Measurements from ENCODE around the gene RNF213. TPM values are rescaled to one million over a fixed set of nuclear protein-coding genes. Genes with fewer than 3 reads are reported as not detected.

RNF213 gene
- total RNA-seq, 1 donor from 2014 or later: 228 TPM

- intact Hi-C loops (cut with micrococcal nuclease): no loop called here
- peaks cover 16% of the 10 kb centered on the region for H3K27me3 Mint-ChIP-seq
- no peaks in the 10 kb centered on the region for H3K36me3 Mint-ChIP-seq (ENCODE audit: low read depth)
- H3K9me3 Mint-ChIP-seq: no peaks in the 10 kb centered on the region
- H3K27ac Mint-ChIP-seq: no peak overlapping the region
- no peak for TF ChIP-seq CTCF (IDR thresholded peaks at IDR 0.05)
- CTCF ChIA-PET: no interaction called here
- POLR2A ChIA-PET: interaction anchor here (1.7 kb wide), 1 partner anchor 12 kb away, joined by 6 read pairs; no protein-coding TSS in a partner anchor
- no peaks in the 10 kb centered on the region for H3K4me1 Mint-ChIP-seq
- no peak for DNase-seq
- H3K4me3 Mint-ChIP-seq: no peak overlapping the region
- ATAC-seq (ENCODE audit: low read depth): no peak
Measured at GRCh38 chr17:80442323-80442659, 181.6 kb downstream of the RNF213 start.

GRCh38 chr17:80442764-80443163 lies 182.1 kb downstream of the RNF213 start:
- ChIA-PET POLR2A (interaction anchor here (1.7 kb wide), 1 partner anchor 12 kb away, joined by 6 read pairs; no protein-coding TSS in a partner anchor), CTCF (no interaction called here)
- Mint-ChIP-seq H3K36me3 (ENCODE audit: low read depth) (no peaks in the 10 kb centered on the region), H3K4me1 (no peaks in the 10 kb centered on the region), H3K27me3 (peaks cover 16% of the 10 kb centered on the region), H3K9me3 (no peaks in the 10 kb centered on the region), H3K4me3 (no peak overlapping the region), H3K27ac (no peak overlapping the region)
- ATAC-seq (ENCODE audit: low read depth): no peak
- intact Hi-C loops (cut with micrococcal nuclease): no loop called here
- no peak for TF ChIP-seq CTCF (IDR thresholded peaks at IDR 0.05)
- no peak for DNase-seq

- Mint-ChIP-seq H3K4me1 (no peaks in the 10 kb centered on the region), H3K36me3 (ENCODE audit: low read depth) (no peaks in the 10 kb centered on the region), H3K4me3 (no peak overlapping the region), H3K27me3 (peaks cover 16% of the 10 kb centered on the region), H3K9me3 (no peaks in the 10 kb centered on the region), H3K27ac (no peak overlapping the region)
- no peak for DNase-seq
- ChIA-PET POLR2A (interaction anchor here (1.7 kb wide), 1 partner anchor 11 kb away, joined by 6 read pairs; no protein-coding TSS in a partner anchor), CTCF (no interaction called here)
- no peak for ATAC-seq (ENCODE audit: low read depth)
- TF ChIP-seq CTCF (IDR thresholded peaks at IDR 0.05): no peak
- intact Hi-C loops (cut with micrococcal nuclease): no loop called here
Measured at GRCh38 chr17:80443498-80443897, 182.8 kb downstream of the RNF213 start.

GRCh38 chr17:80443916-80444643 lies 183.4 kb downstream of the RNF213 start:
- Mint-ChIP-seq H3K27ac (no peak overlapping the region), H3K36me3 (ENCODE audit: low read depth) (no peaks in the 10 kb centered on the region), H3K27me3 (peaks cover 16% of the 10 kb centered on the region), H3K9me3 (no peaks in the 10 kb centered on the region), H3K4me3 (no peak overlapping the region), H3K4me1 (no peaks in the 10 kb centered on the region)
- POLR2A ChIA-PET: no interaction called here
- intact Hi-C loops (cut with micrococcal nuclease): no loop called here
- ATAC-seq (ENCODE audit: low read depth): no peak
- DNase-seq: no peak
- CTCF ChIA-PET: no interaction called here
- TF ChIP-seq CTCF (IDR thresholded peaks at IDR 0.05): no peak

GRCh38 chr17:80444644-80444979 lies 184.0 kb downstream of the RNF213 start:
- DNase-seq (no peak), ATAC-seq (ENCODE audit: low read depth) (no peak)
- ChIA-PET CTCF (no interaction called here), POLR2A (no interaction called here)
- H3K27ac Mint-ChIP-seq: no peak overlapping the region
- no peak for TF ChIP-seq CTCF (IDR thresholded peaks at IDR 0.05)
- no peaks in the 10 kb centered on the region for H3K9me3 Mint-ChIP-seq
- peaks cover 16% of the 10 kb centered on the region for H3K27me3 Mint-ChIP-seq
- H3K36me3 Mint-ChIP-seq (ENCODE audit: low read depth): no peaks in the 10 kb centered on the region
- H3K4me3 Mint-ChIP-seq: no peak overlapping the region
- intact Hi-C loops (cut with micrococcal nuclease): no loop called here
- H3K4me1 Mint-ChIP-seq: no peaks in the 10 kb centered on the region

Data from activated B cell treated with CpG ODN at 0.5 μM for 24 hours (primary cell).